ENCODE results near the gene COMMD4. TPM values are rescaled to one million over a fixed set of nuclear protein-coding genes. Genes with fewer than 3 reads are reported as not detected.
"Not testable (repeated sequence)": the region's sequence is repeated elsewhere in the genome, so short reads cannot be mapped to it uniquely, and the experiment has no call there.

Gene COMMD4
- total and polyA plus RNA-seq, 10 of the 15 experiments (the other 5 are each of a cell fraction or from before 2014, with no cell fraction given), result 14.5 to 118 (median 75.3) TPM

DNA sequence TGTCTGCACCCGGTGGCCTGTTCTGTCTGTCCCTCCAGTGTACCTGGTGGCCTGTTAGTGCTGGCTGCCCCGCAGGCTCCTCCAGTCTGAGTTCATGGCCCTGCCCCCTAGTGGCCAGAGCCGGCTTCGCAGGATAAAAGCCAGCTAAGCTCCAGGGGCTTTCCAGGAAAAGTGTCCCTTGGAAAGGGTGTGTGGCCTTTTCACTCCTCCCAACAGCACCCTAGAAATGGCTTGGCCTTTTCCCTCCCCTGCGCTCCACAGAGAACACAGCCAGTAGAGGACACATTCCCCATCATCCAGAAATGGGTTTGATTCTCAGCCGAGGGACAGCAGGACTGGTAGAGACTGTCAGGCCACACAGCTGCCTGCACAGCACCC is 36.6 kb upstream of the COMMD4 start:
- H2AFZ ChIP-seq (ENCODE audit: control insufficient read depth, low read depth, low read length); in situ Hi-C loops (cut with MboI); H3K36me3 ChIP-seq (ENCODE audit: control insufficient read depth in 2 of 2, insufficient read depth in 2 of 2, low read length in 1 of 2); H3K79me2 ChIP-seq (ENCODE audit: control insufficient read depth, insufficient read depth, low read length); H3K9me3 ChIP-seq (replicated peaks; ENCODE audit: control insufficient read depth, insufficient read depth, low read length); DNase-seq (ENCODE audit: low read depth, low spot score); H3K4me2 ChIP-seq (ENCODE audit: control insufficient read depth, insufficient read depth); BruUV-seq (replicated peaks); H3K9ac ChIP-seq (ENCODE audit: control insufficient read depth, insufficient read depth, low read length); H3K4me3 ChIP-seq; H3K27me3 ChIP-seq (replicated peaks in 1 of 2; ENCODE audit: control insufficient read depth in 2 of 2, insufficient read depth in 2 of 2, low read length in 1 of 2); H3K27ac ChIP-seq (ENCODE audit: control insufficient read depth, insufficient read depth); POLR2A ChIA-PET; H4K20me1 ChIP-seq (ENCODE audit: control insufficient read depth, insufficient read depth); intact Hi-C loops (cut with micrococcal nuclease; ENCODE audit: unreplicated experiment); H3K4me1 ChIP-seq (ENCODE audit: control insufficient read depth, insufficient read depth, low read length): not testable (repeated sequence)
- TF ChIP-seq, protein P1, sequence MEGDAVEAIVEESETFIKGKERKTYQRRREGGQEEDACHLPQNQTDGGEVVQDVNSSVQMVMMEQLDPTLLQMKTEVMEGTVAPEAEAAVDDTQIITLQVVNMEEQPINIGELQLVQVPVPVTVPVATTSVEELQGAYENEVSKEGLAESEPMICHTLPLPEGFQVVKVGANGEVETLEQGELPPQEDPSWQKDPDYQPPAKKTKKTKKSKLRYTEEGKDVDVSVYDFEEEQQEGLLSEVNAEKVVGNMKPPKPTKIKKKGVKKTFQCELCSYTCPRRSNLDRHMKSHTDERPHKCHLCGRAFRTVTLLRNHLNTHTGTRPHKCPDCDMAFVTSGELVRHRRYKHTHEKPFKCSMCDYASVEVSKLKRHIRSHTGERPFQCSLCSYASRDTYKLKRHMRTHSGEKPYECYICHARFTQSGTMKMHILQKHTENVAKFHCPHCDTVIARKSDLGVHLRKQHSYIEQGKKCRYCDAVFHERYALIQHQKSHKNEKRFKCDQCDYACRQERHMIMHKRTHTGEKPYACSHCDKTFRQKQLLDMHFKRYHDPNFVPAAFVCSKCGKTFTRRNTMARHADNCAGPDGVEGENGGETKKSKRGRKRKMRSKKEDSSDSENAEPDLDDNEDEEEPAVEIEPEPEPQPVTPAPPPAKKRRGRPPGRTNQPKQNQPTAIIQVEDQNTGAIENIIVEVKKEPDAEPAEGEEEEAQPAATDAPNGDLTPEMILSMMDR (IDR thresholded peaks at IDR 0.05 in 2 of 3, conservative IDR thresholded peaks at IDR 0.05 in 1 of 3; ENCODE audit: control insufficient read depth in 2 of 3, extremely low read depth in 1 of 3, insufficient read depth in 1 of 3, low read depth in 3 of 3, low read length in 3 of 3), result peak; percentile 8 to 40 (median 37); a peak in 3 of 6 replicates
- 12% methylated on average over 5 of the region's 6 CpGs for WGBS (ENCODE audit: insufficient coverage, insufficient replicate concordance, low lambda C conversion rate, missing lambda C conversion rate)
- ChIA-PET SMC1A (ENCODE audit: uncharacterized antibody, unreplicated experiment) (interaction anchor here (1.2 kb wide), 1 partner anchor 270 kb away, joined by 3 read pairs; no protein-coding TSS in a partner anchor), RAD21 (ENCODE audit: unreplicated experiment) (interaction anchor here (0.7 kb wide), 1 partner anchor 269 kb away, joined by 3 read pairs; no protein-coding TSS in a partner anchor), CTCF (interaction anchor here (0.6 to 1.5 kb wide), 3 partner anchors 79 to 293 kb away, joined by 3 to 4 read pairs (median 4); no protein-coding TSS in a partner anchor)
- ATAC-seq, result peak; percentile 98
- FAIRE-seq, result peak; percentile 84

DNA sequence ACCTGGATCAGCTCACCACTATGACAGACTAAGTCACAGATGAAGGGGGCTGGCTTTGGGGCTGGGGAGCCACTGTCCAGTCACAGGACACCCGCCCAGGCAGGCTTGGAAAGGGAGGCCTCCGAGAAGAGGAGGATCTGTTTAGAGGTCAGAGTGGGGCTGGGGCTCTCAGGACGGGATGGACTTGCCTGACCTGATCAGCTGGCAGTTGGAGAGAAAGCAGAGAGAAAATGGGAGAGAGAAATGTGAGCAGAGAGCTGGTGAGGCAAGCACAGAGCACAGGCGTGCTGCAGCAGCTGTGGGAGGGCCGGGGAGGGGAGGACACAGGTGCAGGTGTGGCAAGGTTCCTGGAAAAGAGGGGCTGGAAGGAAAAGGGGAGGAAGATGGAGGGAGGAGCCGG is 35.8 kb upstream of the COMMD4 start:
- WGBS (ENCODE audit: insufficient coverage, insufficient replicate concordance, low lambda C conversion rate, missing lambda C conversion rate), result 10% methylated on average over 5 of the region's 6 CpGs
- H3K27ac ChIP-seq (ENCODE audit: control insufficient read depth, insufficient read depth); ATAC-seq; H3K27me3 ChIP-seq (replicated peaks in 1 of 2; ENCODE audit: control insufficient read depth in 2 of 2, insufficient read depth in 2 of 2, low read length in 1 of 2); BruUV-seq (replicated peaks); H3K79me2 ChIP-seq (ENCODE audit: control insufficient read depth, insufficient read depth, low read length); POLR2A ChIA-PET; H3K36me3 ChIP-seq (ENCODE audit: control insufficient read depth in 2 of 2, insufficient read depth in 2 of 2, low read length in 1 of 2); H3K9ac ChIP-seq (ENCODE audit: control insufficient read depth, insufficient read depth, low read length); H3K4me1 ChIP-seq (ENCODE audit: control insufficient read depth, insufficient read depth, low read length); H3K4me3 ChIP-seq; H3K9me3 ChIP-seq (replicated peaks; ENCODE audit: control insufficient read depth, insufficient read depth, low read length); DNase-seq (ENCODE audit: low read depth, low spot score); RAD21 ChIA-PET (ENCODE audit: unreplicated experiment); FAIRE-seq; intact Hi-C loops (cut with micrococcal nuclease; ENCODE audit: unreplicated experiment); H4K20me1 ChIP-seq (ENCODE audit: control insufficient read depth, insufficient read depth); H2AFZ ChIP-seq (ENCODE audit: control insufficient read depth, low read depth, low read length); H3K4me2 ChIP-seq (ENCODE audit: control insufficient read depth, insufficient read depth): not testable (repeated sequence)
- CTCF ChIA-PET, result interaction anchor here (0.6 to 1.5 kb wide), 3 partner anchors 80 to 294 kb away, joined by 3 to 4 read pairs (median 4); no protein-coding TSS in a partner anchor
- in situ Hi-C loops (cut with MboI), result loop anchor here (10.0 kb wide), 2 partner anchors 275 to 1235 kb away; partner anchors contain the start of gene PPCDC
- SMC1A ChIA-PET (ENCODE audit: uncharacterized antibody, unreplicated experiment), result interaction anchor here (1.2 kb wide), 1 partner anchor 271 kb away, joined by 3 read pairs; no protein-coding TSS in a partner anchor

Measured in GM12878 (cell line).